ENCODE measurements around the gene GPSM1. TPM values are rescaled to one million over a fixed set of nuclear protein-coding genes. Genes with fewer than 3 reads are reported as not detected.

GPSM1 gene
- total RNA-seq, 1 experiment from 2014 or later = 26.4 TPM

DNA sequence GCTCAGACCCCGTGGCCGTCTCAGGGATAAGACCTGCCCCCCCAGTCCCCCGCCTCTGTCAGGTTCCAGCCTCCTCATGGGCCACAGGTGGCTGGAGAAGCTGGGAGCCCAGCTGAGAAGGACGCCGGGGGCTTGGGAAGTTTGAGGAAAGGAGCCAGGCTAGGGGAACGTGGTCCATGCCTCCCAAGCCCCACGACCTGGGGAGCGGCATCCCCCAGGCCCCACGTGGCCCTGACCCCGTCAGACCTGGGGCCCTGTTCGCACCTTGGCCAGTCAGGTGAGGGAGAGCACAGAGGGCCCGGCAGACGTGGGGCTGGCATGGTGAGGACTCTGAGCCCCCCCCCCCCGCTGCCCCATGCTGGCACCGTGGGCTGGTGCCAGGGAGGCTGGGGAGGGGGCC is 3.7 kb downstream of the GPSM1 start:
- Histone ChIP-seq H3K36me3 (ENCODE audit: control insufficient read depth in 1 of 2, insufficient read depth in 2 of 2, low read length in 2 of 2) (no peaks in the 10 kb centered on the region), H3K4me3 (replicated peaks in 1 of 2; ENCODE audit: low read depth in 1 of 2, low read length in 2 of 2) (no peak overlapping the region), H2AFZ (ENCODE audit: low read depth, low read length, poor library complexity, severe bottlenecking) (no peak overlapping the region), H3K4me2 (ENCODE audit: low read length) (no peak overlapping the region), H3K9me3 (ENCODE audit: control insufficient read depth in 1 of 2, insufficient read depth in 1 of 2, low read depth in 1 of 2, low read length in 2 of 2) (no peaks in the 10 kb centered on the region), H3K79me2 (ENCODE audit: insufficient read depth, low read length) (peaks cover 20% of the 10 kb centered on the region; the same call in 1 of the 2 replicates), H4K20me1 (ENCODE audit: insufficient read depth) (no peaks in the 10 kb centered on the region), H3K4me1 (ENCODE audit: control insufficient read depth in 1 of 2, insufficient read depth in 2 of 2, low read length in 2 of 2) (peaks cover 8 to 23% of the 10 kb centered on the region in 2 experiments; a peak in 3 of 4 replicates), H3K27me3 (ENCODE audit: insufficient read depth, low read length) (no peaks in the 10 kb centered on the region), H3K9ac (ENCODE audit: low read length) (no peak overlapping the region), H3K27ac (ENCODE audit: low read depth, low read length) (no peak overlapping the region), H3K9me2 (ENCODE audit: insufficient read depth) (no peaks in the 10 kb centered on the region)
- ChIA-PET RAD21 (ENCODE audit: low non-redundant PET in 1 of 2, low total read pairs in 2 of 2, uncharacterized antibody in 2 of 2, unreplicated experiment in 2 of 2) (no interaction called here), CTCF (no interaction called here), POLR2A (no interaction called here)
- ATAC-seq (no peak), DNase-seq (ENCODE audit: low read depth, low spot score) (no peak)
- BruUV-seq (replicated peaks) = no TSS peak
- no peak for TF ChIP-seq TCF7L2 (IDR thresholded peaks at IDR 0.05; ENCODE audit: borderline replicate concordance, extremely low read depth, insufficient read depth, insufficient read length)
- TF ChIP-seq EGR1 (IDR thresholded peaks at IDR 0.05; ENCODE audit: low read depth) = no peak
- TF ChIP-seq POLR2A (IDR thresholded peaks at IDR 0.05; ENCODE audit: borderline replicate concordance, extremely low read depth, insufficient read depth, insufficient read length) = no peak
- TF ChIP-seq, protein P1, sequence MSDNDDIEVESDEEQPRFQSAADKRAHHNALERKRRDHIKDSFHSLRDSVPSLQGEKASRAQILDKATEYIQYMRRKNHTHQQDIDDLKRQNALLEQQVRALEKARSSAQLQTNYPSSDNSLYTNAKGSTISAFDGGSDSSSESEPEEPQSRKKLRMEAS (IDR thresholded peaks at IDR 0.05) = no peak
- no peak for TF ChIP-seq SRF (IDR thresholded peaks at IDR 0.05; ENCODE audit: low read depth)
- TF ChIP-seq RAD21 (IDR thresholded peaks at IDR 0.05; ENCODE audit: low read depth) = no peak
- TF ChIP-seq CEBPB (IDR thresholded peaks at IDR 0.05; ENCODE audit: low read depth) = no peak
- TF ChIP-seq ZFX (IDR thresholded peaks at IDR 0.05) = no peak
- TF ChIP-seq, protein P2, sequence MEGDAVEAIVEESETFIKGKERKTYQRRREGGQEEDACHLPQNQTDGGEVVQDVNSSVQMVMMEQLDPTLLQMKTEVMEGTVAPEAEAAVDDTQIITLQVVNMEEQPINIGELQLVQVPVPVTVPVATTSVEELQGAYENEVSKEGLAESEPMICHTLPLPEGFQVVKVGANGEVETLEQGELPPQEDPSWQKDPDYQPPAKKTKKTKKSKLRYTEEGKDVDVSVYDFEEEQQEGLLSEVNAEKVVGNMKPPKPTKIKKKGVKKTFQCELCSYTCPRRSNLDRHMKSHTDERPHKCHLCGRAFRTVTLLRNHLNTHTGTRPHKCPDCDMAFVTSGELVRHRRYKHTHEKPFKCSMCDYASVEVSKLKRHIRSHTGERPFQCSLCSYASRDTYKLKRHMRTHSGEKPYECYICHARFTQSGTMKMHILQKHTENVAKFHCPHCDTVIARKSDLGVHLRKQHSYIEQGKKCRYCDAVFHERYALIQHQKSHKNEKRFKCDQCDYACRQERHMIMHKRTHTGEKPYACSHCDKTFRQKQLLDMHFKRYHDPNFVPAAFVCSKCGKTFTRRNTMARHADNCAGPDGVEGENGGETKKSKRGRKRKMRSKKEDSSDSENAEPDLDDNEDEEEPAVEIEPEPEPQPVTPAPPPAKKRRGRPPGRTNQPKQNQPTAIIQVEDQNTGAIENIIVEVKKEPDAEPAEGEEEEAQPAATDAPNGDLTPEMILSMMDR (IDR thresholded peaks at IDR 0.05 in 2 of 3, conservative IDR thresholded peaks at IDR 0.05 in 1 of 3; ENCODE audit: borderline replicate concordance in 1 of 3, insufficient read depth in 1 of 3, low read depth in 2 of 3, low read length in 2 of 3) = no peak
- TF ChIP-seq YY1 (IDR thresholded peaks at IDR 0.05; ENCODE audit: extremely low read depth, insufficient replicate concordance, low read depth, low read length) = no peak
- no peak for TF ChIP-seq ZNF274 (IDR thresholded peaks at IDR 0.05; ENCODE audit: low read depth, low read length)
- intact Hi-C loops (cut with micrococcal nuclease) = no loop called here

Measured in HCT116 (cell line).